Epithelial cell of esophagus (primary cell): ENCODE data around the gene PSME2.

ENCODE experiments used
- DNase-seq: peaks from one replicate; pipeline ENCODE4 v3.0.0; 2010; ENCODE audit warnings: low read depth
- H3K4me3 ChIP-seq: 2 replicates; pipeline ENCODE4 v1.5.1; 2011; ENCODE audit warnings: mild to moderate bottlenecking, low read length, control low read depth
- TF ChIP-seq, protein P1 (sequence below): IDR thresholded peaks from 2 replicates; pipeline ENCODE4 v1.5.1; 2011; ENCODE audit warnings: low read depth, mild to moderate bottlenecking, low read length, control low read depth, inconsistent platforms; ENCODE audit not compliant: insufficient read depth; ENCODE audit errors: missing control alignments

Gene PSME2

DNA sequence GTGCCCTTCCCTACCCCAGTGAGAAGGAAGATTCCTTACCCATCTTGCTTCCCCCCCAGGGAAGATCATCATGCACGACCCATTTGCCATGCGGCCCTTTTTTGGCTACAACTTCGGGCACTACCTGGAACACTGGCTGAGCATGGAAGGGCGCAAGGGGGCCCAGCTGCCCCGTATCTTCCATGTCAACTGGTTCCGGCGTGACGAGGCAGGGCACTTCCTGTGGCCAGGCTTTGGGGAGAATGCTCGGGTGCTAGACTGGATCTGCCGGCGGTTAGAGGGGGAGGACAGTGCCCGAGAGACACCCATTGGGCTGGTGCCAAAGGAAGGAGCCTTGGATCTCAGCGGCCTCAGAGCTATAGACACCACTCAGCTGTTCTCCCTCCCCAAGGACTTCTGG is 43.0 kb downstream of the PSME2 start:
- TF ChIP-seq, protein P1, sequence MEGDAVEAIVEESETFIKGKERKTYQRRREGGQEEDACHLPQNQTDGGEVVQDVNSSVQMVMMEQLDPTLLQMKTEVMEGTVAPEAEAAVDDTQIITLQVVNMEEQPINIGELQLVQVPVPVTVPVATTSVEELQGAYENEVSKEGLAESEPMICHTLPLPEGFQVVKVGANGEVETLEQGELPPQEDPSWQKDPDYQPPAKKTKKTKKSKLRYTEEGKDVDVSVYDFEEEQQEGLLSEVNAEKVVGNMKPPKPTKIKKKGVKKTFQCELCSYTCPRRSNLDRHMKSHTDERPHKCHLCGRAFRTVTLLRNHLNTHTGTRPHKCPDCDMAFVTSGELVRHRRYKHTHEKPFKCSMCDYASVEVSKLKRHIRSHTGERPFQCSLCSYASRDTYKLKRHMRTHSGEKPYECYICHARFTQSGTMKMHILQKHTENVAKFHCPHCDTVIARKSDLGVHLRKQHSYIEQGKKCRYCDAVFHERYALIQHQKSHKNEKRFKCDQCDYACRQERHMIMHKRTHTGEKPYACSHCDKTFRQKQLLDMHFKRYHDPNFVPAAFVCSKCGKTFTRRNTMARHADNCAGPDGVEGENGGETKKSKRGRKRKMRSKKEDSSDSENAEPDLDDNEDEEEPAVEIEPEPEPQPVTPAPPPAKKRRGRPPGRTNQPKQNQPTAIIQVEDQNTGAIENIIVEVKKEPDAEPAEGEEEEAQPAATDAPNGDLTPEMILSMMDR = no peak
- DNase-seq = no peak

DNA sequence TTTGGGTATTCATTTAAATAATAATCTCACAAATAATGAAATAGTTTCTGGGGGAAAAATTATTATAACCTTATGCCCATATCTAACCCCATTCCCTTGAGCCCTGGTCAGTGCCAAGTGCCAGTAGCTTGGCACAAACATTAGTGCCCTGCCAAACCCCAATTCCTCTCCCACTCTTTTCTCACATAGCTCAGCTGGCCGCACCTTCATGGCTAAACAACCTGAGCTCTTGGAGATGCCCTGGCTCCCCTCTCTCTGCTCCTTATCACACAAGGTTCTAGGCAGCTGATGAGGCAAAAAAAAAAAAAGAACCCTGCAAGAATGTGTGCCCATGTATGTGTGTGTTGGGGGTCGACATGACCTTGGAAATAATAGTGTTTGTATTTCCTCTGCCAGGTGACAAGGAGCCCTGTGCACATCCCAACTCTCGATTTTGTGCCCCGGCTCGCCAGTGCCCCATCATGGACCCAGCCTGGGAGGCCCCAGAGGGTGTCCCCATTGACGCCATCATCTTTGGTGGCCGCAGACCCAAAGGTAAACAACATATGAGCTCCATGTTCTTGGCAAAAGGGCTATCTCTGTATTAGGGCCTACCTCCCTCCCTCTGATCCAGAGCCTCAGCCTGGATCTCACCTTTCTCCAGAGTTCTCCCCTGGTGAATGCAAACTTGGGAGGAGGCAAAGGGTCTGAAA is 43.9 kb downstream of the PSME2 start:
- no peak overlapping the region for H3K4me3 ChIP-seq
- no peak for DNase-seq
- TF ChIP-seq, protein P1 = no peak

More for the DNA sequence above, 43.0 kb downstream of the PSME2 start:
- H3K4me3 ChIP-seq = no peak overlapping the region

DNA sequence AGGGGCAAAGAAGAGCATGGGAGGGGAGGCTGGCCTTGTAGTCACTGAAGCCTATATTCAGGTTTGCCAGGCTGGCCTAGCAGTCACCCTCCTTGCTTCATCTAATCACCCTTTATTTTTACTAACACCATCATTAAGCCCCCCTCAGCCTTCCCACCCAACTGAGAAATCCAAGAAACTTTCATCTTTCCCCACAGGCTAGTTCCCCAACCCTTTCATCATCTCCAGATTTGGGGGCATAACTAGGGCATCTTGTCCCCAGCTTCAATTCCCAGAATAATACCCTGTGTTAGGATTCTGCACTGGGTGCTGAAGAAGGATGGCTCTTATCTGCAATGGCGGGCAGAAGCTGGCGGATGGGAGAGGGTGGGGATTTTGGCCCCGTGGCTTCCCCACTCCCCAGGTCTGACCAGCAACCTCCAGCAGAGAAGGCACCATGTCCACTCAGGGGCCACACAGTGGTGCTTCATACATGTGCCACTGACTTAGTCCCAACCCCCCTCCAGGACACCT is 45.4 kb downstream of the PSME2 start:
- DNase-seq = no peak
- H3K4me3 ChIP-seq = no peak overlapping the region
- TF ChIP-seq, protein P1 = no peak

DNA sequence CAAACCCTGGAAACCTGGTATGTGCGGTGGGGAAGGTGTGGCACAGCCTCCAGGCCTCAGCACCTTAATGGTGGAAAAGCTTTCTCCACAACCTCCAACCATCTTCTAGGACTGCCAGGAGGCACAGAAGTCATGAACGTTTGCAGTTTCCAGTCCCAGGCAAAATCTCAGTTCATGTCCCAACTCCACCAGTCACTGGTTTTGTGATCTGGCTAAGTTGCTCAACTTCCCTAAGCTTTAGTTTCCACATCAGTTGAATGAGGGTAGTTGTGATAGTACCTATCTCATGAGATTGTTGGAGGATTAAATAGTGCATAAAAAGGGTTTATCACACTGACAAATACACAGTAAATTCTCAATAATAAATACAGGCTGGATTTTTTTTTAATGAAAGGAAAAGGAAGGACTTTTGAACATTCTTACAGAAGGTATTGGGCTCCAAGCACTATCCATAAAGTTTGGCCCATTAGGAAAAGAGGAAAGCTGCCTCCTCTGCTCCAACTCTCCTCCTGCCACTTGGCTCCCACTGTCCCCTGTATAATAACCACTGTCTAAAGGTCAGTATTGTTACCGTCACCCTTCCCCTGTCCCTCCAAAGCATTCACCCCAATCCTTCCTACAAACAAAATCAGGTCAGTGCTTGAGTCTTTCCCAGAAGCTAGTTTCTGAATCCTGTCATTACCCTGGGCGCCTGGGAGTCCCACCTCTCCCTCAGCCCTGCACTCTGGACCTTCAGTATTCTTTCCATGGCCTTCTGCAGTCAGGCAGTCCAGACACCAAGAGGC is 46.0 kb downstream of the PSME2 start:
- no peak for DNase-seq
- TF ChIP-seq, protein P1 = no peak
- H3K4me3 ChIP-seq = no peak overlapping the region

DNA sequence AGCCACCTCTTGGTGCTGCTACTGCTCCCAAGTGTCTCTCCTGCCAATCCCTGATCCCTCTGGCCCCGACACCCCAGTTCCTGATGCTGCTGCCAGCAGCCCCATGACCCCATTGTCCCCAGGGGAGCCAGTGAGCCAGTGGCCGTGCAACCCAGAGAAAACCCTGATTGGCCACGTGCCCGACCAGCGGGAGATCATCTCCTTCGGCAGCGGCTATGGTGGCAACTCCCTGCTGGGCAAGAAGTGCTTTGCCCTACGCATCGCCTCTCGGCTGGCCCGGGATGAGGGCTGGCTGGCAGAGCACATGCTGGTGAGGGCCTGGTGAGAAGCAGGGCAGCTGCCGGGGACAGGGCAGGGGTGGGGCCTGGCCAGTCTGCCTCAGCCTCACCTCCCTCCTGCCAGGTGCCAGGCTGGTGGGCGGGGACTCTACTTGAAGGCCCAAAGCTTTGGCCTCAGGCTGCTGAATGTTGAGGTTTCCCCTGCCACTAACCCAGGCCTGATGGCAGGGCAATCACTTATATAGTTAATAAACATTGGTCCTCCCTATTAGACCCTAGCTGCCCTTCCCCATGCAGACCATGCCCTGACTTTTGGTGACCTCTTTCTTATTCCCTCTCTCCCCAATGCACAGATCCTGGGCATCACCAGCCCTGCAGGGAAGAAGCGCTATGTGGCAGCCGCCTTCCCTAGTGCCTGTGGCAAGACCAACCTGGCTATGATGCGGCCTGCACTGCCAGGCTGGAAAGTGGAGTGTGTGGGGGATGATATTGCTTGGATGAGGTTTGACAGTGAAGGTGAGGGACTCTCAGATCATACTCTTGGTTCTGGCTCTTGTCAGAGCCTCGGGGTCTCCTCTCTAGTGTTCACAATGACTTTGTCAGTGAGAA is 47.2 kb downstream of the PSME2 start:
- H3K4me3 ChIP-seq = no peak overlapping the region
- TF ChIP-seq, protein P1 = no peak
- no peak for DNase-seq

DNA sequence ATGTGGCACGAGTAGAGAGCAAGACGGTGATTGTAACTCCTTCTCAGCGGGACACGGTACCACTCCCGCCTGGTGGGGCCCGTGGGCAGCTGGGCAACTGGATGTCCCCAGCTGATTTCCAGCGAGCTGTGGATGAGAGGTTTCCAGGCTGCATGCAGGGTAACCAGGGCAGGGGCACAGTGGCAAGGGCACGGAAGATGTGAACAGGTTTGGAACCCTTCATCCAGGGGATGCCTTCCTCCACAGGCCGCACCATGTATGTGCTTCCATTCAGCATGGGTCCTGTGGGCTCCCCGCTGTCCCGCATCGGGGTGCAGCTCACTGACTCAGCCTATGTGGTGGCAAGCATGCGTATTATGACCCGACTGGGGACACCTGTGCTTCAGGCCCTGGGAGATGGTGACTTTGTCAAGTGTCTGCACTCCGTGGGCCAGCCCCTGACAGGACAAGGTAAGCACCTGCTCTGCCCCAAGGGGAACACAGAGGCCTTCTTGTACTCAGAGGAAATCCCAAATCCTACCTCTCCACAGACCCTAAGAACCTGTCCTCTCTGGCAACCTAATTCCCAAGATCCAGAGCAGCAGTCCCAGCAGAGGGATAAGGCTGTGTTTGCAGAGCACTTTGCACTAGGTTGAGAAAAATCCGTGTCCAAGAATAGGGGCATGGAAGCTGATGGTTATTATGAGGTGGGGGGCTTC is 48.0 kb downstream of the PSME2 start:
- no peak for DNase-seq
- TF ChIP-seq, protein P1 = no peak
- no peak overlapping the region for H3K4me3 ChIP-seq
